HEK293T (cell line): ENCODE results near the gene CUX1.

Experiments
- ARNT ChIP-seq: fragments of 450-650 bp; IDR thresholded peaks from 2 replicates; pipeline ENCODE4 v1.6.1; 2017; ENCODE audit warnings: mild to moderate bottlenecking
- CTBP1 ChIP-seq: fragments of 450-650 bp; IDR thresholded peaks from 2 replicates; pipeline ENCODE4 v1.6.1; 2016; ENCODE audit warnings: borderline replicate concordance
- ELF4 ChIP-seq: fragments of 450-650 bp; IDR thresholded peaks from 2 replicates; pipeline ENCODE4 v1.6.1; 2017; ENCODE audit warnings: antibody characterized with exemption
- FOXK2 ChIP-seq: fragments of 450-650 bp; IDR thresholded peaks from 2 replicates; pipeline ENCODE4 v1.6.1; 2016; ENCODE audit warnings: mild to moderate bottlenecking
- FOXM1 ChIP-seq: fragments of 450-650 bp; IDR thresholded peaks from 2 replicates; pipeline ENCODE4 v1.6.1; 2017; ENCODE audit warnings: mild to moderate bottlenecking, borderline replicate concordance
- LEF1 ChIP-seq: fragments of 450-650 bp; IDR thresholded peaks from 2 replicates; pipeline ENCODE4 v1.6.1; 2017; ENCODE audit warnings: mild to moderate bottlenecking, borderline replicate concordance
- PKNOX1 ChIP-seq: fragments of 450-650 bp; IDR thresholded peaks from 2 replicates; pipeline ENCODE4 v1.6.1; 2016
- SP1 ChIP-seq: fragments of 450-650 bp; IDR thresholded peaks from 2 replicates; pipeline ENCODE4 v1.6.1; 2017
- SUZ12 ChIP-seq: fragments of 450-650 bp; IDR thresholded peaks from 2 replicates; pipeline ENCODE4 v1.6.1; 2016; ENCODE audit warnings: mild to moderate bottlenecking

GRCh38 chr7:102220229-102220850, 402.9 kb downstream of the CUX1 start:
- no peak for TF ChIP-seq ARNT
- TF ChIP-seq CTBP1: no peak
- no peak for TF ChIP-seq FOXM1
- TF ChIP-seq ELF4: no peak
- TF ChIP-seq PKNOX1: no peak
- TF ChIP-seq SP1: no peak
- no peak for TF ChIP-seq SUZ12
- no peak for TF ChIP-seq FOXK2
- TF ChIP-seq LEF1: no peak
